ENCODE data around the gene CFAP46.
"Not testable (repeated sequence)": the region's sequence is repeated elsewhere in the genome, so short reads cannot be mapped to it uniquely, and the experiment has no call there.

CFAP46 gene

GRCh38 chr10:132890301-132890700, 52.1 kb downstream of the CFAP46 start:
- no peak overlapping the region for H3K9ac ChIP-seq (ENCODE audit: low read length)
- H2BK120ac ChIP-seq (ENCODE audit: low read depth, low read length) = no peak overlapping the region
- no peak for DNase-seq
- H3K14ac ChIP-seq (ENCODE audit: low read length in 2 of 2) = peak overlapping the region in 1 of 2 experiments; percentile 23
- no peak overlapping the region for H2BK5ac ChIP-seq (ENCODE audit: low read depth, low read length, poor library complexity, severe bottlenecking)
- no peak overlapping the region for H3K4ac ChIP-seq (ENCODE audit: low read depth in 1 of 2, low read length in 2 of 2)
- no peak overlapping the region for H3K27ac ChIP-seq (ENCODE audit: low read length, poor library complexity, severe bottlenecking)
- H2AK5ac ChIP-seq (ENCODE audit: low read length, severe bottlenecking) = no peak overlapping the region
- H3K9me3 ChIP-seq (ENCODE audit: control insufficient read depth, low read length) = no peaks in the 10 kb centered on the region
- H3K36me3 ChIP-seq (ENCODE audit: control insufficient read depth in 1 of 2, insufficient read depth in 2 of 2, low read depth in 1 of 2, low read length in 2 of 2) = no peaks in the 10 kb centered on the region
- peaks cover 2% of the 10 kb centered on the region for H3K4me1 ChIP-seq (ENCODE audit: control insufficient read depth, insufficient read depth, low read depth, low read length)
- no peak overlapping the region for H3K4me3 ChIP-seq (ENCODE audit: insufficient read depth in 1 of 2, low read depth in 1 of 2, low read length in 2 of 2)
- H4K91ac ChIP-seq (ENCODE audit: low read length) = no peak overlapping the region
- H2BK12ac ChIP-seq (ENCODE audit: low read length in 2 of 2) = no peak overlapping the region
- no peak overlapping the region for H3K4me2 ChIP-seq (ENCODE audit: low read length, poor library complexity, severe bottlenecking)
- H4K8ac ChIP-seq (ENCODE audit: low read length) = no peak overlapping the region
- WGBS = 70% methylated on average over 9 of the region's 9 CpGs
- no peak overlapping the region for H2BK15ac ChIP-seq (ENCODE audit: low read depth, poor library complexity, severe bottlenecking)
- no peaks in the 10 kb centered on the region for H3K79me1 ChIP-seq (replicated peaks; ENCODE audit: low read length, poor library complexity, severe bottlenecking)
- H3K23ac ChIP-seq (ENCODE audit: low read length in 2 of 2) = peak overlapping the region in 1 of 2 experiments; percentile 14
- no peak overlapping the region for H2AFZ ChIP-seq (ENCODE audit: low read depth, low read length)
- H3K27me3 ChIP-seq (ENCODE audit: control insufficient read depth in 1 of 2, insufficient read depth in 1 of 2, low read length in 2 of 2) = peaks cover 42 to 67% of the 10 kb centered on the region in 2 experiments
- no peak overlapping the region for H3K18ac ChIP-seq (ENCODE audit: low read depth in 1 of 2, low read length in 2 of 2)

- no peak overlapping the region for H2BK5ac ChIP-seq (ENCODE audit: low read depth, low read length, poor library complexity, severe bottlenecking)
These were observed 52.8 kb downstream of the CFAP46 start for GRCh38 chr10:132889556-132889955.

GRCh38 chr10:132888898-132889490, 53.4 kb downstream of the CFAP46 start:
- Histone ChIP-seq H3K36me3 (ENCODE audit: control insufficient read depth in 1 of 2, insufficient read depth in 2 of 2, low read depth in 1 of 2, low read length in 2 of 2) (no peaks in the 10 kb centered on the region), H3K18ac (ENCODE audit: low read depth in 1 of 2, low read length in 2 of 2) (no peak overlapping the region), H4K8ac (ENCODE audit: low read length) (no peak overlapping the region), H3K27ac (ENCODE audit: low read length, poor library complexity, severe bottlenecking) (no peak overlapping the region), H3K4me2 (ENCODE audit: low read length, poor library complexity, severe bottlenecking) (no peak overlapping the region), H3K14ac (ENCODE audit: low read length in 2 of 2) (no peak overlapping the region), H3K23ac (ENCODE audit: low read length in 2 of 2) (no peak overlapping the region), H2BK15ac (ENCODE audit: low read depth, poor library complexity, severe bottlenecking) (no peak overlapping the region), H3K9me3 (ENCODE audit: control insufficient read depth, low read length) (no peaks in the 10 kb centered on the region), H3K27me3 (ENCODE audit: control insufficient read depth in 1 of 2, insufficient read depth in 1 of 2, low read length in 2 of 2) (peaks cover 38 to 64% of the 10 kb centered on the region in 2 experiments), H3K4me1 (ENCODE audit: control insufficient read depth, insufficient read depth, low read depth, low read length) (peaks cover 2% of the 10 kb centered on the region), H2BK12ac (ENCODE audit: low read length in 2 of 2) (no peak overlapping the region), H2BK120ac (ENCODE audit: low read depth, low read length) (no peak overlapping the region), H2AFZ (ENCODE audit: low read depth, low read length) (no peak overlapping the region), H2AK5ac (ENCODE audit: low read length, severe bottlenecking) (no peak overlapping the region), H3K4me3 (ENCODE audit: insufficient read depth in 1 of 2, low read depth in 1 of 2, low read length in 2 of 2) (no peak overlapping the region), H4K91ac (ENCODE audit: low read length) (no peak overlapping the region), H3K4ac (ENCODE audit: low read depth in 1 of 2, low read length in 2 of 2) (no peak overlapping the region), H3K9ac (ENCODE audit: low read length) (no peak overlapping the region), H2BK5ac (ENCODE audit: low read depth, low read length, poor library complexity, severe bottlenecking) (no peak overlapping the region), H3K79me1 (replicated peaks; ENCODE audit: low read length, poor library complexity, severe bottlenecking) (no peaks in the 10 kb centered on the region)
- DNase-seq = no peak
- 84% methylated on average over 16 of the region's 16 CpGs for WGBS

More at GRCh38 chr10:132889556-132889955, 52.8 kb downstream of the CFAP46 start:
- H3K4ac ChIP-seq (ENCODE audit: low read depth in 1 of 2, low read length in 2 of 2) = no peak overlapping the region
- H3K9me3 ChIP-seq (ENCODE audit: control insufficient read depth, low read length) = no peaks in the 10 kb centered on the region
- no peak overlapping the region for H3K4me3 ChIP-seq (ENCODE audit: insufficient read depth in 1 of 2, low read depth in 1 of 2, low read length in 2 of 2)
- no peak overlapping the region for H2AFZ ChIP-seq (ENCODE audit: low read depth, low read length)
- no peak overlapping the region for H3K14ac ChIP-seq (ENCODE audit: low read length in 2 of 2)
- H2BK120ac ChIP-seq (ENCODE audit: low read depth, low read length) = no peak overlapping the region
- H4K8ac ChIP-seq (ENCODE audit: low read length) = no peak overlapping the region
- H2BK15ac ChIP-seq (ENCODE audit: low read depth, poor library complexity, severe bottlenecking) = no peak overlapping the region
- peak overlapping the region; percentile 74 for H4K91ac ChIP-seq (ENCODE audit: low read length)
- no peak overlapping the region for H3K9ac ChIP-seq (ENCODE audit: low read length)
- H3K23ac ChIP-seq (ENCODE audit: low read length in 2 of 2) = no peak overlapping the region
- 85% methylated on average over 16 of the region's 16 CpGs for WGBS
- no peaks in the 10 kb centered on the region for H3K79me1 ChIP-seq (replicated peaks; ENCODE audit: low read length, poor library complexity, severe bottlenecking)
- H3K27ac ChIP-seq (ENCODE audit: low read length, poor library complexity, severe bottlenecking) = no peak overlapping the region
- H3K18ac ChIP-seq (ENCODE audit: low read depth in 1 of 2, low read length in 2 of 2) = no peak overlapping the region
- no peak overlapping the region for H2BK12ac ChIP-seq (ENCODE audit: low read length in 2 of 2)
- no peak overlapping the region for H2AK5ac ChIP-seq (ENCODE audit: low read length, severe bottlenecking)
- H3K4me2 ChIP-seq (ENCODE audit: low read length, poor library complexity, severe bottlenecking) = no peak overlapping the region
- peaks cover 2% of the 10 kb centered on the region for H3K4me1 ChIP-seq (ENCODE audit: control insufficient read depth, insufficient read depth, low read depth, low read length)
- DNase-seq = no peak
- no peaks in the 10 kb centered on the region for H3K36me3 ChIP-seq (ENCODE audit: control insufficient read depth in 1 of 2, insufficient read depth in 2 of 2, low read depth in 1 of 2, low read length in 2 of 2)
- peaks cover 39 to 64% of the 10 kb centered on the region in 2 experiments for H3K27me3 ChIP-seq (ENCODE audit: control insufficient read depth in 1 of 2, insufficient read depth in 1 of 2, low read length in 2 of 2)

GRCh38 chr10:132888446-132888845, 53.9 kb downstream of the CFAP46 start:
- not testable (repeated sequence) for H3K27ac ChIP-seq (ENCODE audit: low read length, poor library complexity, severe bottlenecking); H3K4me1 ChIP-seq (ENCODE audit: control insufficient read depth, insufficient read depth, low read depth, low read length); H4K91ac ChIP-seq (ENCODE audit: low read length); H2BK5ac ChIP-seq (ENCODE audit: low read depth, low read length, poor library complexity, severe bottlenecking); H3K79me1 ChIP-seq (replicated peaks; ENCODE audit: low read length, poor library complexity, severe bottlenecking); H2AK5ac ChIP-seq (ENCODE audit: low read length, severe bottlenecking); H3K36me3 ChIP-seq (ENCODE audit: control insufficient read depth in 1 of 2, insufficient read depth in 2 of 2, low read depth in 1 of 2, low read length in 2 of 2); H3K18ac ChIP-seq (ENCODE audit: low read depth in 1 of 2, low read length in 2 of 2); DNase-seq; H3K4me3 ChIP-seq (ENCODE audit: insufficient read depth in 1 of 2, low read depth in 1 of 2, low read length in 2 of 2); H2BK120ac ChIP-seq (ENCODE audit: low read depth, low read length); H3K23ac ChIP-seq (ENCODE audit: low read length in 2 of 2); H2BK15ac ChIP-seq (ENCODE audit: low read depth, poor library complexity, severe bottlenecking); H2BK12ac ChIP-seq (ENCODE audit: low read length in 2 of 2); H4K8ac ChIP-seq (ENCODE audit: low read length); H3K14ac ChIP-seq (ENCODE audit: low read length in 2 of 2); H2AFZ ChIP-seq (ENCODE audit: low read depth, low read length); H3K4me2 ChIP-seq (ENCODE audit: low read length, poor library complexity, severe bottlenecking); H3K9ac ChIP-seq (ENCODE audit: low read length); H3K4ac ChIP-seq (ENCODE audit: low read depth in 1 of 2, low read length in 2 of 2); H3K9me3 ChIP-seq (ENCODE audit: control insufficient read depth, low read length)
- H3K27me3 ChIP-seq (ENCODE audit: control insufficient read depth in 1 of 2, insufficient read depth in 1 of 2, low read length in 2 of 2) = peaks cover 33 to 64% of the 10 kb centered on the region in 2 experiments
- WGBS = 92% methylated on average over 13 of the region's 16 CpGs

Measured in mesenchymal stem cell (in vitro differentiated cells and primary cell).